SK-N-SH (cell line): ENCODE results near the gene AHRR. TPM values are rescaled to one million over a fixed set of nuclear protein-coding genes. Genes with fewer than 3 reads are reported as not detected.

Experiments used
- CTCF ChIA-PET: fragments of 300-600, 350-600 bp; formaldehyde crosslinking; extraction: SDS; loops from one replicate; lab custom pipeline; 2021; lab: Yijun Ruan, JAX
- POLR2A ChIA-PET: fragments of 350-600 bp; sonication (Branson Sonifier 250); formaldehyde crosslinking; extraction: SDS; loops from one replicate; lab custom pipeline; 2020; ENCODE audit warnings: antibody characterized with exemption, inconsistent platforms; lab: Yijun Ruan, JAX
- DNase-seq: peaks from one replicate; pipeline ENCODE4 v3.0.0; 2012
- H2AFZ ChIP-seq: fragments of 200-600 bp; sonication (generic); 2 replicates; pipeline ENCODE4 v1.8.1; 2016; ENCODE audit warnings: antibody characterized with exemption, mild to moderate bottlenecking, low read depth
- H3F3A ChIP-seq: fragments of 200-600 bp; sonication (generic); replicated peaks from 2 replicates; pipeline ENCODE3; 2016; ENCODE audit warnings: antibody characterized with exemption, mild to moderate bottlenecking; ENCODE audit not compliant: insufficient read depth
- H3K27ac ChIP-seq, 2 experiments: fragments of 200-500 bp in 1 of 2; fragments of 200-600 bp in 1 of 2; sonication (Bioruptor generic) in 1 of 2; sonication (generic), shearing (Covaris generic) in 1 of 2; 2 replicates each; pipeline versions ENCODE4 v1.5.1 to v1.6.1; 2014 to 2016; ENCODE audit warnings: low read depth in 2 of 2, inconsistent platforms in 1 of 2, low read length in 1 of 2, mild to moderate bottlenecking in 1 of 2, mixed read lengths in 1 of 2
- H3K27me3 ChIP-seq: fragments of 200-600 bp; sonication (generic), shearing (Covaris generic); 2 replicates; pipeline ENCODE4 v1.6.1; 2016; ENCODE audit warnings: mixed run types; ENCODE audit not compliant: insufficient read depth
- H3K36me3 ChIP-seq, 2 experiments: fragments of 200-500 bp in 1 of 2; fragments of 200-600 bp in 1 of 2; sonication (Bioruptor generic) in 1 of 2; sonication (generic) in 1 of 2; replicated peaks in 1 of 2; 2 replicates each; pipeline versions ENCODE3 to v1.5.1; 2014 to 2016; ENCODE audit warnings: low read length in 1 of 2, mild to moderate bottlenecking in 1 of 2; ENCODE audit not compliant: insufficient read depth in 2 of 2, control insufficient read depth in 1 of 2
- H3K4me1 ChIP-seq, 2 experiments: fragments of 200-500 bp in 1 of 2; fragments of 200-600 bp in 1 of 2; sonication (Bioruptor generic) in 1 of 2; sonication (generic), shearing (Covaris generic) in 1 of 2; 2 replicates each; pipeline versions ENCODE4 v1.5.1 to v1.6.1; 2014 to 2016; ENCODE audit warnings: low read depth in 1 of 2, low read length in 1 of 2, mixed run types in 1 of 2; ENCODE audit not compliant: insufficient read depth in 2 of 2, control insufficient read depth in 1 of 2
- H3K4me2 ChIP-seq: fragments of 200-600 bp; sonication (generic), shearing (Covaris generic); 2 replicates; pipeline ENCODE4 v1.6.1; 2017; ENCODE audit warnings: mixed run types
- H3K4me3 ChIP-seq, 2 experiments: fragments of 200-500 bp in 1 of 2; fragments of 200-600 bp in 1 of 2; sonication (Bioruptor generic) in 1 of 2; sonication (generic), shearing (Covaris generic) in 1 of 2; 2 replicates each; pipeline versions ENCODE4 v1.5.1 to v1.8.1; 2014 to 2016; ENCODE audit warnings: low read depth in 2 of 2, inconsistent platforms in 1 of 2, low read length in 1 of 2, mild to moderate bottlenecking in 1 of 2, mixed read lengths in 1 of 2, moderate library complexity in 1 of 2
- H3K79me2 ChIP-seq: fragments of 200-600 bp; sonication (generic); 2 replicates; pipeline ENCODE4 v1.8.1; 2017; ENCODE audit warnings: mild to moderate bottlenecking; ENCODE audit not compliant: insufficient read depth
- H3K9ac ChIP-seq: fragments of 200-600 bp; sonication (generic); 2 replicates; pipeline ENCODE4 v1.6.1; 2017; ENCODE audit warnings: mixed run types
- H3K9me2 ChIP-seq: fragments of 200-600 bp; sonication (generic); 2 replicates; pipeline ENCODE4 v1.6.1; 2017; ENCODE audit warnings: mixed run types
- H3K9me3 ChIP-seq: fragments of 200-600 bp; sonication (generic); 2 replicates; pipeline ENCODE4 v1.6.1; 2017; ENCODE audit warnings: mixed run types, mild to moderate bottlenecking, moderate library complexity
- H4K20me1 ChIP-seq: fragments of 200-600 bp; sonication (generic); 2 replicates; pipeline ENCODE4 v1.6.1; 2017; ENCODE audit warnings: mild to moderate bottlenecking, mixed run types; ENCODE audit not compliant: insufficient read depth
- CTCF ChIP-seq: fragments of 200-600 bp; sonication (generic); IDR thresholded peaks from 2 replicates; pipeline ENCODE4 v1.6.1; 2017; ENCODE audit warnings: antibody characterized with exemption, mild to moderate bottlenecking, moderate library complexity
- EP300 ChIP-seq, 2 experiments: IDR thresholded peaks; 2 replicates each; pipeline versions ENCODE4 v1.4.0 to v1.6.1; 2012; ENCODE audit warnings: borderline replicate concordance in 1 of 2, low read depth in 1 of 2, low read length in 1 of 2
- EZH2phosphoT487 ChIP-seq: fragments of 200-600 bp; sonication (generic); IDR thresholded peaks from 2 replicates; pipeline ENCODE4 v1.6.1; 2017; ENCODE audit warnings: low read depth, mixed run types, mild to moderate bottlenecking, antibody characterized with exemption, moderate library complexity, borderline replicate concordance
- GABPA ChIP-seq: IDR thresholded peaks from 2 replicates; pipeline ENCODE4 v1.4.0; 2012; ENCODE audit warnings: low read depth, mild to moderate bottlenecking
- IRF3 ChIP-seq: fragments of 150-350 bp; IDR thresholded peaks from 2 replicates; pipeline ENCODE4 v1.6.1; 2016; ENCODE audit warnings: mild to moderate bottlenecking, low read depth, low read length
- JUND ChIP-seq: IDR thresholded peaks from 2 replicates; pipeline ENCODE4 v1.4.0; 2012
- MAX ChIP-seq: IDR thresholded peaks from 2 replicates; pipeline ENCODE4 v1.4.0; 2012; ENCODE audit warnings: low read depth
- POLR2AphosphoS5 ChIP-seq: IDR thresholded peaks from 2 replicates; pipeline ENCODE4 v1.6.1; 2012; ENCODE audit warnings: low read depth, low read length
- REST ChIP-seq: IDR thresholded peaks from 2 replicates; pipeline ENCODE4 v1.6.1; 2012; ENCODE audit warnings: mild to moderate bottlenecking, low read depth, low read length, moderate library complexity
- RFX5 ChIP-seq: IDR thresholded peaks from 2 replicates; pipeline ENCODE4 v1.6.1; 2012; ENCODE audit warnings: mild to moderate bottlenecking, improper control_type of control experiment, low read length
- SMC3 ChIP-seq: IDR thresholded peaks from 2 replicates; pipeline ENCODE4 v1.6.1; 2012; ENCODE audit warnings: low read depth, low read length, improper control_type of control experiment
- TAF1 ChIP-seq: IDR thresholded peaks from 2 replicates; pipeline ENCODE4 v1.6.1; 2012; ENCODE audit warnings: low read depth, mild to moderate bottlenecking, low read length, moderate library complexity, borderline replicate concordance
- TEAD4 ChIP-seq: IDR thresholded peaks from 2 replicates; pipeline ENCODE4 v1.4.0; 2012; ENCODE audit warnings: mild to moderate bottlenecking, borderline replicate concordance; ENCODE audit not compliant: insufficient read depth
- USF1 ChIP-seq: IDR thresholded peaks from 2 replicates; pipeline ENCODE4 v1.4.0; 2012; ENCODE audit warnings: low read depth, borderline replicate concordance
- YY1 ChIP-seq: IDR thresholded peaks from 2 replicates; pipeline ENCODE4 v1.4.0; 2012; ENCODE audit warnings: low read depth, mild to moderate bottlenecking
- WGBS: methylation state at CpG from one replicate; pipeline ENCODE4 v1.1.6; 2017; ENCODE audit warnings: low lambda C conversion rate; 5-methylcytosine and 5-hydroxymethylcytosine counted together
- polyA plus RNA-seq, 3 experiments: library from polyadenylated mRNA; depleted of rRNA; stranded (reverse); fragments of >200 nt; gene quantifications; 2 replicates each; pipeline ENCODE4 v1.2.3, GENCODE V29; 2012

Gene AHRR
- polyA plus RNA-seq, 1 of the 3 experiments (the other 2 are of a cell fraction): 0.71 TPM

GRCh38 chr5:441996-442334 lies 120.5 kb downstream of the AHRR start:
- Histone ChIP-seq H3K4me2 (peak overlapping the region; percentile 99), H3K4me1 (peaks cover 0 to 23% of the 10 kb centered on the region in 2 experiments; a peak in 1 of 4 replicates), H4K20me1 (no peaks in the 10 kb centered on the region; the same call in 1 of the 2 replicates), H3K36me3 (peaks cover 0 to 8% of the 10 kb centered on the region in 2 experiments), H3K9me3 (no peaks in the 10 kb centered on the region), H3K9ac (peak overlapping the region; percentile 81), H3F3A (no peaks in the 10 kb centered on the region), H2AFZ (no peak overlapping the region; the same call in 1 of the 2 replicates), H3K79me2 (peaks cover 32% of the 10 kb centered on the region), H3K9me2 (no peaks in the 10 kb centered on the region), H3K4me3 (peak overlapping the region; percentile 77 to 90), H3K27ac (no peak overlapping the region), H3K27me3 (no peaks in the 10 kb centered on the region)
- TF ChIP-seq CTCF (no peak), SMC3 (no peak), JUND (no peak), POLR2AphosphoS5 (no peak), MAX (no peak), USF1 (no peak), EP300 (IDR thresholded peaks at IDR 0.05; ENCODE audit: borderline replicate concordance in 1 of 2, low read depth in 1 of 2, low read length in 1 of 2) (no peak), YY1 (no peak), IRF3 (no peak), EZH2phosphoT487 (no peak), GABPA (no peak), RFX5 (no peak), TAF1 (no peak), REST (no peak), TEAD4 (no peak)
- DNase-seq: no peak
- ChIA-PET CTCF (interaction anchor here (0.6 to 1.6 kb wide), 3 partner anchors 11 to 253 kb away, joined by 3 to 6 read pairs (median 4); no protein-coding TSS in a partner anchor), POLR2A (no interaction called here)
- 88% methylated on average over 5 of the region's 5 CpGs for WGBS
